ENCODE results near the gene ZNG1A.
"Not testable (repeated sequence)": the region's sequence is repeated elsewhere in the genome, so short reads cannot be mapped to it uniquely, and the experiment has no call there.

Gene ZNG1A

GRCh38 chr9:93909-94308, 84.9 kb downstream of the ZNG1A start:
- DNase-seq: not testable (repeated sequence)

- DNase-seq: not testable (repeated sequence)
These were observed 88.0 kb downstream of the ZNG1A start for GRCh38 chr9:90851-91250.

DNA sequence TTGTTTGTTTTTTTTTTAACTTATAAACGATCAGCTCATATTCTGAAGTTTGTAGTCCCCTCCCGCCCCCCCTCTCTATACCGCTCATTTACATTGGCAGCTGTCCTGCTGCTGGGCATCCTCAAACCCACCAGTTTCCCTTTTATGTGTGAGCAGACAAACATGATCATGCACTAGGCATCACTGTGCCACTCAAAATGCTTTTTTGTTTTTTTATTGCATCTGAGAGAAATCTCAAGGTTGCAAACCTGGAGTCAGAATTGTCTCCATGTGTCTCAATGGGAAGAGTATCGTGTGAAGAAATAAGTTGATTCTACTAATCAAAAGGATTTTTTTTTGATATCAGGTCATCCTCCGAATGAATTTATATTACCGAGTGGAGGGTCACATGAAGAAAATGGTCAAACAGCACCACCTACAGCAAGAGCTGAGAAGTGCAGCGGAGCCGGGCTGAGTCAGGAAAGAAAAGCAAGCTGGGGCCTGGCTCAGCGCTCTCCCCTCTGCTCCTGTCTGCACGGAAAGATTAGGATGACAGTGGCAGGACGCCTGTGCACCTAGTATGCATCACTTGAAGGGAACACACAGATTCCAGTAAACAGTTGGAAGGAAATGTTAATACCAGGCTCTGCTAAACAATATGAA, 90.3 kb downstream of the ZNG1A start:
- not testable (repeated sequence) for DNase-seq

DNA sequence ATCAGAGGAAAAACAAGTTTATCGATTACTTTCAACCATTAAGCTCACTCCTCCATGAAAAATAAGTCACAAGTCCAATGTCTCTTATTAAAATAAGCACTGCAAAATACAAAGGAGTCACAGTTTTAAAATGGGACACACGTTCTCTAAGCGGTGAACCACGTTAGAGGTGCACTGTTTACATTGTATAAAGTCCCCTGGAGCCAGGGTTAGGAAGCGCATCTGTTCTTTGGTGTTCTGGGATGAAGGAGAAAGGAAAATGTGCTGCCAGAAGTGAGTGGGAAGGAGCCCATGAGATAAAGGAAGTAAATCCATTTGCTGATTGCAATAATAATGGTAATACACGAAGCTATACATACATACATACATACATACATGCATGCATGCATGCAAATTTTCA, 91.0 kb downstream of the ZNG1A start:
- not testable (repeated sequence) for DNase-seq

DNA sequence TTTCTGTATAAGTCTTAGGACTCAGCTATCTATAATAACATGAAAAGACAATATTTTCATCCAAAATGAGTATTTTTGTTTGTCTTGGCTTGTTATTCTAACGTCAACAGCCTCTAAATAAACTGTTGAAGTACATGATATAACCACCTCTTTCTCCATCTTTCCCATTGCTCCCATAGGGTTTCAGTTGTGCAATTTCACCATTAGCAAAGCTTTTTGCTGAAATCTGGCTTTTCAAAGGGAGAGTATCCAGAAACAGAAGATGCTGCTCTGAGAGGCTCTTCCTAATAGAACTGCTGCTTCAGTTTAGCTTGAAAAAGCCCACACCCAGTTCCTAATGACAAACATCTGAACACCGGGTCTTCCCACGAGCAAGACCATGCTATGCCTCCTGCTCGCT, 91.8 kb downstream of the ZNG1A start:
- DNase-seq: not testable (repeated sequence)

GRCh38 chr9:86697-87096, 92.2 kb downstream of the ZNG1A start:
- DNase-seq: not testable (repeated sequence)

DNA sequence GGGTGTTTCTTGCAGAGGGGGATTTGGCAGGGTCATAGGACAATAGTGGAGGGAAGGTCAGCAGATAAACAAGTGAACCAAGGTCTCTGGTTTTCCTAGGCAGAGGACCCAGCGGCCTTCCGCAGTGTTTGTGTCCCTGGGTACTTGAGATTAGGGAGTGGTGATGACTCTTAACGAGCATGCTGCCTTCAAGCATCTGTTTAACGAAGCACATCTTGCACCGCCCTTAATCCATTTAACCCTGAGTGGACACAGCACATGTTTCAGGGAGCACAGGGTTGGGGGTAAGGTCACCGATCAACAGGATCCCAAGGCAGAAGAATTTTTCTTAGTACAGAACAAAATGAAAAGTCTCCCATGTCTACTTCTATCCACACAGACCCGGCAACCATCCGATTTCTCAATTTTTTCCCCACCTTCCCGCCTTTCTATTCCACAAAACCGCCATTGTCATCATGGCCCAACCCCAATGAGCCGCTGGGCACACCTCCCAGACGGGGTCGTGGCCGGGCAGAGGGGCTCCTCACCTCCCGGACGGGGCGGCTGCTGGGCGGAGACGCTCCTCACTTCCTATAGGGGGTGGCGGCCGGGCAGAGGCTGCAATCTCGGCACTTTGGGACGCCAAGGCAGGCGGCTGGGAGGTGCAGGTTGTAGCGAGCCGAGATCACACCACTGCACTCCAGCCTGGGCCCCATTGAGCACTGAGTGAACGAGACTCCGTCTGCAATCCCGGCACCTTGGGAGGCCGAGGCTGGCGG, 95.7 kb downstream of the ZNG1A start:
- DNase-seq: not testable (repeated sequence)

DNA sequence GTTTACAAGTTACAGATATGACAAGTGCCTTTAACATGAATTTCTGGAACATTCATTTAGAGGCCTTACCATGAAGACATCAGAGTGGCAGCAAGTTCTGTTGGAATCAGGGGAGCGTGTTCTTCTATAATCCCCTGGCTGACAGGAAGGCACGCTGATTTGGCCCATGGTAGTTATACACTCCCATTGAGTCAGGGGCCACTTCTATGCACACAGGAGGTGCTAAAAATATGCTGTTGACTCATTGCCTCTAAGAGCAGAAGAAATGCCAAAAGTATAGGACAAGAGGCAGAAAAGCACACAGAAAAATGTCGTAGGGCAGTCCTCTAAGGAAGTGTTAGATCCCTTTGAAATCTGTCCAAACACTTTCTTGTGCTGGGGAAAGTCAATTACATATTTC, 100.5 kb downstream of the ZNG1A start:
- DNase-seq: not testable (repeated sequence)

- DNase-seq: not testable (repeated sequence)
These were observed 102.5 kb downstream of the ZNG1A start for GRCh38 chr9:76389-76788.

DNA sequence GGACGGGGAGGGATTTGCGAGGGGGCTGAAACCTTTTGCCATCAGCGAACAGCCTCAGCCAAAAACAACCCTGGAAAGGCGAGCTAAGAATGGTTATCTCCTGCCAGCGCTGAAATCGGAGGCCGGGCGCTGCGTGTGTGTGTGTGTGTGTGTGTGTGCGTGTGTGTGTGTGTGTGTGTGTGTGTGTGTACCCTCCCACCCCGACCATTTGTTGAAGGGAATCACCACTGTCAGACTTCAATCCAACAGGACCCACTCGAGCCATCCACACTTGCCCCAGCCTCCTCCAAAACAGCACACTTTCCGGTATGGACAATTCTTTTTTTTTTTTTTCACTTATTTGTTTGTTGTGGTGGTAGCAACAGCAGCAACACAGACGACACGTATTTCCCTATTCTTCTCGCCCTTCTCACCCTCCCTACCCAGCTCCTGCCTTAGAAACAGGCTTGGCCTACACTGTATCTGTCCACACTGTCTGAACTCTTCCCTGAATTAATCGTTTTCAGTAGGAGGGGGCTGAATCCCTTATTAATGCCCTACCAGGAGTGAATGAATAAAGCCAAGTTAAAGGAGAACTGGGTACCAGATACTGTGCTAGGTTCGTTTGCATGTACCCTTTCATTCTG, 104.8 kb downstream of the ZNG1A start:
- DNase-seq: not testable (repeated sequence)

- DNase-seq: not testable (repeated sequence)
These were observed 105.6 kb downstream of the ZNG1A start for GRCh38 chr9:73076-73899.
